ENCODE data around the gene UGGT2.
"Not testable (repeated sequence)": the region's sequence is repeated elsewhere in the genome, so short reads cannot be mapped to it uniquely, and the experiment has no call there.

Gene UGGT2

DNA sequence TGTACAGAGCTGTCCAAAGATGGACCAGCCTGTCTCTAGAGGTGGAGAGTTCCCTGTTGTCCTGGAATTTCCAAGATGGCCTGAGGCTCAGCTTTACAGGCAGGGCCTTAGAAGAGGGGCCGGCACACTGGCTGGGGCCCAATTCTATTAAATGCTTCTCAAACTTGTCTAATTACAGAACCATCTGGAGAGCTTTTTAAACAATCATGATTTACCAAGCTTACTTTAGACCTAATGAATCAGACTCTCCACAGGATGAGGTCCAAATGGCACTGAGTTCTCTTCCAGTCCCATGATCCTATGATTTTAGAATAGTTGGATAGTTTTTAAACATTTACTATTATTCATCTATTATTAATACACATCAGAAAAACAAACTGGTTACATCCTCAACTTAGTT is 252.8 kb downstream of the UGGT2 start:
- in situ Hi-C loops (cut with HindIII; ENCODE audit: low sequenced_read_pairs): no loop called here

DNA sequence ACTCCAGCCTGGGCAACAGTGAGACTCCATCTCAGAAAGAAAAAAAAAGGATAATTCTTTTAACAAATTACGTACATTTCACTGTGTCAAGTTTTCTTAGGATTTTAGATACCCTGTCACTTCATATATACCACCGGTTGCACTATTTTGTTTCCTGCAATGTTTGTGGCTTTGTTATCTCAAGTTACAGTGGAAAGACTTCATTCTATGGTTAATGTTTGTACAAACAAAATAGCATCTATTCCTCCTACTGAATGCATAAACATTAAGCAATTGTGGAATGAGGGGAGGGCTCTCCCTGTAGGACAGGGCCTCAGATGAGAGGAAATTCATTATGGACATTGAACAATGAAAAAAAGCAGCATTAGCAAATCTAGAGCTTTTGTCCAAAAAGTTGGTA is 256.2 kb downstream of the UGGT2 start:
- in situ Hi-C loops (cut with HindIII; ENCODE audit: low sequenced_read_pairs): no loop called here

DNA sequence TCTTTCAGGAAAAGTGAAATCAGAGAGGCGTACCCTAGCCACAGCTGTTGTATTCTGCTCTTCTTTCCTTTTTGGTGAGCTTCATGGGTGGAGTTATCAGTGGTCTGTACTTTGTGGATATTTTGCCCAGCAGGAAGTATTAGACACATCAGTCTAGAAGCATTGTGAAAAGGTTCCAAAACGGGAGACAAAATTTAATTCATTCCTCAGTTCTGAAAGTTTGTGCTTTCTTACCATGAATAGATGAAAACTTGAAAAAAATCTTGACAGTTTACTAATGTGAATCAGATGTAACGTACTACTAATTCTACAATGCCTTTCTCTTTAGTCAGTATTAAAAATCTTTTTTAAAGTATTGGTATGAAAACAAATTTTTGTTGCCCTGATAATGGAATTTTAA is 259.4 kb downstream of the UGGT2 start:
- in situ Hi-C loops (cut with HindIII; ENCODE audit: low sequenced_read_pairs): no loop called here

DNA sequence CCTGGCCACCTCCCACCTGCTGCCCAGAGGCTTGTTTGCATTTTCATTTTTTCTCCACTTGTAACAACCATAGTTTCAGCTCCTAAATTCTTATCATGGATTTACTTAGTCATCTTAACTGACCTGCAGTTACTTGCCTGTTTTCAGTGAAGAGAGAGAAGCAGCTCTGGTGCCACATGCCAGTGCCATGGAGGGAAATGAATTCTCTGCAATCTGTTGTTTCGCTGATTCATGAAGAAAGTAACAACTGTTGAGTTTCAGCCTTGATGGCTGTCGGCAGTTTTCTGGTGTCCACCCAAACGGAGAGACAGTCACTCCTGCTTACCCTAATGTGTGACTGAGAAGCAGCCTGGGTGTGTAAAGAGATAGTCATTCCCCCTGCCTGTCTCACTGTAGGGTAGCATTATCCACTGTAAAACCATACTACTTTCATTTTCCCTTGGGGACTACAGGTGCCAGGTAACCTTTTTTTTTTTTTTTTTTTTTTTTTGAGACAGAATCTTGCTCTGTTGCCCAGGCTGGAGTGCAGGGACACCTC is 260.1 kb downstream of the UGGT2 start:
- in situ Hi-C loops (cut with HindIII; ENCODE audit: low sequenced_read_pairs): no loop called here

DNA sequence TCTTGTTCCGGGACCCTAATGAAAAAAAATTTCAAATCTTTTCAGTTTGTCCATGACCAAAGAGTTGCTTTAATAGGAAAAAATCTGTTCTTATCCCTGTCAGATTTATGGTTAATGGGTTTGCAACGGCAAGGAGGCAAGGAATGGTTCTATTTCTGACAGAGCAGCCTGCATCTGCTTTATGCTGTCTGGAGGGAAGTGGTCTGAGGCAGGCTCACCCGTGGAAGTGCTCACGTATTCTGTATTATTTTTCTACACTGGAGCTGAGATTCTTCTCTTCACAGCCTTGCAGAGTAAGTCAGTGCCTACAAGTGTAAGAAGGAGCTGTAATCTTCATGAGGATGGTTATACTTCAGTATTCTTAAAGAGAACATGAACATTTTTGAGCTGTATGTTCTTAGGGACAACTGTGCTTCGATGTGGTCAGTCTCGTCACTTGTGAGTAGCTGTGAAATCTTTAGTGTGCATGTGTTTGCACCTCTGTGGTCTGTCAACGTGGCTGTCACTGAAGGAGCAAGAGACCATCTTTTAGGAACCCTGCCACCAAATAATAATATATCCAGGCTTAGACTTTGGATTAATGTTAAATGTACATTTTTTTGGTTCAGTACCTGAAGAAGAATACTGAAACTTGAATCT is 262.0 kb downstream of the UGGT2 start:
- in situ Hi-C loops (cut with HindIII; ENCODE audit: low sequenced_read_pairs): no loop called here

DNA sequence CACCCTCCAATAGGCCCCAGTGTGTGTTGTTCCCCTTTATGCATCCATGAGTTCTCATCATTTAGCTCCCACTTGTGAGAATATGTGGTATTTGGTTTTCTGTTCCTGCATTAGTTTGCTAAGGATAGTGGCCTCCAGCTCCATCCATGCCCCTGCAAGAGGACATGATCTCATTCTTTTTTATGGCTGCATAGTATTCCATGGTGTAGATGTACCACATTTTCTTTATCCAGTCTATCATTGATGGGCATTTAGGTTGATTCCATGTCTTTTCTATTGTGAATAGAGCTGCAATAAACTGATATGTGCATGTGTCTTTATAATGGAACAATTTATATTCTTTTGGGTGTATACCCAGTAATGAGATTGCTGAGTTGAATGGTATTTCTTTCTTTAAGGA is 263.9 kb downstream of the UGGT2 start:
- in situ Hi-C loops (cut with HindIII; ENCODE audit: low sequenced_read_pairs): not testable (repeated sequence)

DNA sequence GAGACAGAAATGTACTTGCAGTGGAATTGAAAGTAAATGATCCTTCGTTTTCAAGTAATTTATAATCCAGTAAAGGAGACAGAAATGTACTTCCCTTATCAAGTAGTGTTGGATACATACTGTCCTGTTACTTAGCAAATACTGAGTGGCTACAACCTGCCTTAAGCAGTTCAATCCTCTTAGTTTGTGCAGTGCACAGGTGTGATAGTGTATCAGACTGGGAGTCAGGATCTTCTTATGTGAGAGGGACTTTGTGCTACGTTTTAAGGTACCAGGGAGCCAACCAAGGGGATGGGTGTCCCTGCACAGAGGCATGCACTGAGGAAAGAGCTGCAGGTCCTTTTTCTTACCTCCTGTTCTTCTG is 265.1 kb downstream of the UGGT2 start:
- in situ Hi-C loops (cut with HindIII; ENCODE audit: low sequenced_read_pairs): no loop called here

DNA sequence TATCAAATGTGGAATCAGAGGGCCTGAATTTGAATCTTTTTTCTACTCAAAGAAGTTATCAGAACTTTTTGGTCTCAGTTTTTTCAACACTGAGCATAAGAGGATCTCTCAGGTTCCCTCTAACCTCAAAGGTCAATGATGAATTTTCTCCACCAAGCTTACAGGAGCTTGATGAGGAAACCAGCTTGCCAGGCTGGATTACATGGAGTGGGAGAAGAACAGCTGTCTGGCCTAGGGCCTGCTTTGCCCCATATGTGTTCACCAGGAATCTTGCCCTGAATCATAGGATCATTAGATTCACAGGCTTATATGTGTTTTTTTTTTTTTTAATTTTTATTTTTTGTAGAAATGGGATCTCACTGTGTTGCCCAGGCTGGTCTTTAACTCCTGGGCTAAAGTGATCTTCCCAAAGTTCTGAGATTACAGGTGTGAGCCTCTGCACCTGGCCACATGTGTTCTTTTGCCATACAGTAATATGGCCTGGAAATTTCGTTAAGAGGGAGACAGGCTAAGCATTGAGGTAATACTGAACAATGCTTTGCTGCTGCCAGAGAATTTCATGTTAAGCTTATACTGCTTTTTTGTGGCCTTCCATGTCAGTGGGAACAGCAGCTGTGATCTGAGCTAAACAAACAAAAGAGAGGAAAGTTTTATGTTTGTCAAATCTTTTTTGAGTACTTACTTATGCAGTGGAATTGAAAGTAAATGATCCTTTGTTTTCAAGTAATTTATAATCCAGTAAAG is 265.7 kb downstream of the UGGT2 start:
- in situ Hi-C loops (cut with HindIII; ENCODE audit: low sequenced_read_pairs): no loop called here

DNA sequence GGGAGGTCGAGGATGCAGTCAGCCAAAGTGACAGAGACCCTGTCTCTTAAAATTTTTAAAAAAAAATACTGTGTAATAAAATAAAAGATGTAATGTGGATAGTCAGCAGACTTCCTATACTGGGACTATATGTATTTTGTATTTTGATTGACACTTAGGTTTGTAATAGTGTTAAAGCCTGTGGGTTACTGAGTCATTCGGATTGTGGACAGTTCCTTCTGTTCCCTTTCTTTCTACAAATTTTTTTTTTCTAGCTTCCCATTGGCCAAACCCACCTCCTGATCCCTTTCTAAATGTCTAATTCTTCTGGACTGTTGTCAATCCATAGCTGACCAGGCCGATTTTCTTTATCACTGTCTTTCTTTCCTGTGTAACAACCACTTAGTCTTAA is 268.3 kb downstream of the UGGT2 start:
- in situ Hi-C loops (cut with HindIII; ENCODE audit: low sequenced_read_pairs): no loop called here

DNA sequence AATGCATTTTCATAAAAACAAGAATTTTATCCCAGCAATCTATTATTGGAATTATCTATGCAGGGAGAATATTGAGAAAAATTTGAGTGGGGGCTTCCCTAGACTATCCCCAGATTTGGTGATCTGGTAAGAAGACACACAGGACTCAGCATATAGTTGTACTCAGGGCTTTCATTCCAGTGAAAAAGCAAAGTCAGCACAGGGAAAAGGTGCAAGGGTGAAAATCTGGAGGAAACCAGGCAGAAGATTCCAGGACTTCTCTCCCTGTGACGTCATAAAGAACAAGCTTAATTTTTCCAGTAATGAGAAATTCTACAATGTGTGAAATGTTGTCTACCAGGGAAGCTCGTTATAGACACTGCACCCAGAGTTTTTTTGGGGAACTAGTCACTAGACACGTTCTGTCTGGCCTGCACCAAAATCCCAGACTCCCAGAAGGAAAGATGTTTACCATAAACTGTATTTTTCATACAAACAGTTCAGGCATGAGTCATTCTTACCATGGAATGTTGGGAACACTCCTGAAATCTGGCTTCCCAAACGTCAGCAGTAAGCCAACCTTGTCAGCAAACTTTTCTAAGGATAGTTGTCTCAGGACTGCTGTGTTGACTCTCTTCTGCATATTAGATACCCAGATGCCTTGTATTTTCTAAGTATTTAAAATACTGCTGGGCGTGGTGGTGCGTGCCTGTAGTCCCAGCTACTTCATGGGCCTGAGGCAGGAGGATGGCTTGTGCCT is 268.9 kb downstream of the UGGT2 start:
- in situ Hi-C loops (cut with HindIII; ENCODE audit: low sequenced_read_pairs): no loop called here

DNA sequence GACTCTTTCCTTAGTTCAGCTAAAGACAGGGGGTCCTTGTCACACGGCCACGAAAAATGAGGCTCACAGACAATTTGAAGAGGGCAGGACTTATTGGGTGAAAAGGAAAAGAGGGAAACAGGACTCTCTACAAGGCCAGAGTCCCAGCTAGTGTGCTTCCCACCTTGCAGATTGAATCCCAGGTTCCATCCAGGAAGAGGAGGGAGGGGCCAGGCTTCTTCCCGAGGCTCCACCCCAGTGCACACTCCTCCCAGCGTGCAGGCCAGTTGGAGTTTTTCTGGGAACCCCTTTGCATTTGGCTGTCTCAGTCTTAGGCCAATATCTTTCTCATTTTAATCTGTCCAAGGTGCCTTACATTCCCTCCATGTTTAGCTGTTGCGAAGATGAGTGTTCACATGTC is 269.5 kb downstream of the UGGT2 start:
- in situ Hi-C loops (cut with HindIII; ENCODE audit: low sequenced_read_pairs): no loop called here

DNA sequence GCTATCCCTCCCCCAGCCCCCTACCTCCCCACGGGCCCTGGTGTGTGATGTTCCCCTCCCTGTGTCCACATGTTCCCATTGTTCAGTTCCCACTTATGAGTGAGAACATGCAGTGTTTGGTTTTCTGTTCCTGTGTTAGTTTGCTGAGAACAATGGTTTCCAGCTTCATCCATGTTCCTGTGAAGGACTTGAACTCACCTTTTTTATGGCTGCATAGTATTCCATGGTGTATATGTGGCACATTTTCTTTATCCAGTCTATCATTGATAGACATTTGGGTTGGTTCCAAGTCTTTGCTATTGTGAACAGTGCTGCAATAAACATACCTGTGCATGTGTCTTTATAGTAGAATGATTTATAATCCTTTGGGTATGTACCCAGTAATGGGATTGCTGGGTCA is 271.3 kb downstream of the UGGT2 start:
- in situ Hi-C loops (cut with HindIII; ENCODE audit: low sequenced_read_pairs): not testable (repeated sequence)

DNA sequence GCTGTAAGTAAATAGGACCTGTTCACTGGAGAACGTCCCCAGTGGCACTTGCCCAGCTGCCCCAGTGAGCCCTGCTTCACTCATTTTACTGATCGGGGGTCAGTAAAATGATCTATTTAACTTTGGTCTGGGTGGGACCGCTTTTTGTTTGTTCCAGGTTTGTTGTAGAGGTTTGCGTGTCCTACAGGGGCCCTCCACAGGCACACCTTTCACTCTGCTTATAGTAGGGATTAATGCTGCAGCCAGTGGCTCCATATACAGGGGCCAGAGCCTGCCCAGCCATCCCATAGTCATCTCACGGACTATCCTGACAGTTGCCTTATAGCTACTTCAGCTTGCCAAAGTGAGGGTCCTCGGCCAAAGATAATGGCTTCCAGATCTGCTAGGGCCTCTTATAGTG is 272.2 kb downstream of the UGGT2 start:
- in situ Hi-C loops (cut with HindIII; ENCODE audit: low sequenced_read_pairs): no loop called here

DNA sequence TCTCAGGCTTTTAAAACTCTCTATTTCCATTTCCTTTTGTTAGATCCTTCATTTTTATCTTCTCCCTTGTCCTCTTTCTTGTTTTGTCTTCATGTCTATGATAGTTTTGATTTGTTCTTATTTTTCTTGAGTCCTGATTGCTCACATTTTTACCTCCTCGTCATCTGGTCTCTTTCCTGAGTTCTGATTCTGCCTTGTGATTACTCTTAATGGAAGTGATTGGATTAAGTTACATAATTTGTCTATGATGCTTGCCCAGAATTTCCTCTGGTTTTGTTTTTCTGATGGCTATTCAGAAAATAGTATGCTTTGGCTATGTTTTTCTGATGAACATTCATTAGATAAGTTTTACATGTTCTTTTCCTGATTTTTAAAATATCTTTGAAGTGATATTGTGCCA is 273.7 kb downstream of the UGGT2 start:
- in situ Hi-C loops (cut with HindIII; ENCODE audit: low sequenced_read_pairs): no loop called here

DNA sequence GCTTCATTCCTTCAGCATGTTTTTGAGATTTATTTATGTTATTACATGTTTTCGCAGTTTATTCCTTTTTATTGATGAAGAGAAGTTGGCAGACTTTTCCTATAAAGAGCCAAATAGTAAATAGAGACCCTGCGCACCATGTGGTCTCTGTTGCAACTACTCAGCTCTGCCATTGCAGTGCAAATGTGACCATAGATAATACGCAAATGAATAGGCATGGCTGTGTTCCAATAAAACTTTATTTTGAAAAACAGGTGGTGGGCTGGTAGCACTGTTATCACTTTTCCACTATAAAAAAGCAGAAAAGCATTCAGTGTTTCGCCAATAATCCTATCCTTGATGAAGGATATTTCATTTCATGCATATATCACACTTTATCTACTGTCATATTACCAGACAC is 281.3 kb downstream of the UGGT2 start:
- in situ Hi-C loops (cut with HindIII; ENCODE audit: low sequenced_read_pairs): no loop called here

DNA sequence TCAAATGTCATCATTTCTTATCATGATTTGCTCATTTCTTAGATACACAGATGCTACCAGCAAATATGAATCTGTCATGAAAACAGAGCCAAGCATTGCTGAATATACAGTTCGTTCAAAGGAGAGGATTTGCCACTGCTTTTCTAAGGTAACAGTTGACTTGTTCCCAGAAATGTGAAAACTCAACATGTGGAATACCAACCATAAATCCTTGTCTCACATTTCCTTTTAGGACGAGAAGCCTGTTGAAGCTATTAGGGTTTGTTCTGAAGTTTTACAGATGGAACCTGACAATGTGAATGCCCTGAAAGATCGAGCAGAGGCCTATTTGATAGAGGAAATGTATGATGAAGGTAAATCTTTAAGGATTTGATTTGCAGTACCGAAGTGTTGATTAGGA is 289.6 kb downstream of the UGGT2 start:
- in situ Hi-C loops (cut with HindIII; ENCODE audit: low sequenced_read_pairs): no loop called here

DNA sequence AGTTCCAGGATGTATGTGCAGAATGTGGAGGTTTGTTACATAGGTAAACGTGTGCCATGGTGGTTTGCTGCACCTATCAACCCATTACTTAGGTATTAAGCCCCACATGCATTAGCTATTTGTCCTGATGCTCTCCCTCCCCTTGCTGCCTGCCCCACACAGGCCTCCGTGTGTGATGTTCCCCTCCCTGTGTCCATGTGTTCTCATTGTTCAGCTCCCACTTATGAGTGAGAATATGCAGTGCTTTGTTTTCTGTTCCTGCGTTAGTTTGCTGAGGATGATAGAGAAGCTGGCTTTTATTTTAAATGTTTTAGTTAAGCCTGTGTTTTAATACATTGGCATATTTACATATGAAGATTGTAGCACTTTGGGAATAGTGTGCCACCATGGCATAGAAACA is 290.6 kb downstream of the UGGT2 start:
- in situ Hi-C loops (cut with HindIII; ENCODE audit: low sequenced_read_pairs): not testable (repeated sequence)

DNA sequence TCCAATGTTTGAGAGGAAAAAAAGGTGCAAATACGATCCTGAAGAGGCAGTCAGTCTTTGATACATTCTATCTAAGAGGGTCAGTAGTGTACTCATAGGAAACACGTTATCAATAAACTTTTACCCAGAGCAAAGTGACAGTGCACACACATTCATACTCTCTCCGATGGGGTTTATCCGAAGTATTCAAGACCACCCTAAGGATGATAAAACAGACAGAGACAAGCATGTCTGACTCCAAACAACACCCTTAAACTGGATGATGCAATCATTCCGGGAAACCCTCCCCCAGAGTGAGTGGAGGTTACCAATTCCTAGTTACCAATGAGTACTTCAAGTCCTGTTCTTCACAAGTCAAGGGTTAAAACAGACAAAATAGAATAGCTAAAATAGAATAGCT is 297.1 kb downstream of the UGGT2 start:
- in situ Hi-C loops (cut with HindIII; ENCODE audit: low sequenced_read_pairs): no loop called here

DNA sequence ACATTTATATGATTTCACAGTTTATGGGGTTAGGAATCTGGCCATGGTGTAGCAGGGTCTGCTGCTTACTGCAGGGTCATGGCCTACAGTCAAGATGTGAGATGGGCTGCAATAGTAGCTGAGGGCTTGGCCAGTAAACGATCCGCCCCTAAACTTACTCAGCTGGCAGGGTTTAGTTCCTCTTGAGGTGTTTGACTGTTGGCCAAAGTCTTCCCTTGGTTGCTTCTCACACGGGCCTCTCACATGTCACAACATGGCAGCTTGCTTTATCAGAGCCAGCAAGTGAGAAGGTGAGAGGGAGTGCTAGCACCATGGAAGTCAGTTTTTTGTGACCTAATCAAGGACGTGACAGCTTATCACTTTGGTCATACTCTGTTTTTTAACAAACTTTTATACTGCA is 299.1 kb downstream of the UGGT2 start:
- in situ Hi-C loops (cut with HindIII; ENCODE audit: low sequenced_read_pairs): no loop called here

DNA sequence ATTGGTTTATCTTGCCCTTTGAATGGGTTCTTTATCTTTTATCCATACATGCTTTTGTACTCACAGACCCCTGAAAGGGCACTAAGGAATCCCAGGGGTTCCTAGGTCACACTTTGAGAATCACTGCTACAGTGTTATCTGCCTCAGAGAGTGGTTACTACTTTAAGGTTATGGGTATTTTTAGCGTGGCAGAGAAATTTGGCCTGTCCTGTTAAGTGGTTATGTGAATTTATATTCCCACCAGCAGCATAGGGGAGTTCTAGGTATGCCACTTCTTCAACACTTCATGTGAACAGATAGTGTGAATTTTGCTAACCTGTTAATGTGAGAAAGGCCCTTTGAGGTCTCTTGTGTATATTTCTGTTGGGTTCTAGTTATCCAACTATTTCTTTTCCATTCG is 300.5 kb downstream of the UGGT2 start:
- in situ Hi-C loops (cut with HindIII; ENCODE audit: low sequenced_read_pairs): no loop called here
